HepG2 (cell line): Measurements from ENCODE around the gene RSL1D1. TPM values are rescaled to one million over a fixed set of nuclear protein-coding genes. Genes with fewer than 3 reads are reported as not detected.

Experiments used
- ETV5 ChIP-seq: IDR thresholded peaks from 2 replicates; pipeline ENCODE4 v1.6.1; 2018; ENCODE audit warnings: missing biosample characterization, missing genetic modification reagents, inconsistent platforms, borderline replicate concordance
- FOXJ3 ChIP-seq: sonication (generic); formaldehyde crosslinking; IDR thresholded peaks from 2 replicates; pipeline ENCODE4 v1.4.0; 2020; ENCODE audit warnings: missing genetic modification reagents, mild to moderate bottlenecking, borderline replicate concordance
- GATAD2A ChIP-seq: IDR thresholded peaks from 2 replicates; pipeline ENCODE4 v1.6.1; 2016
- HNRNPL ChIP-seq: fragments of 200-400 bp; formaldehyde crosslinking; IDR thresholded peaks from 2 replicates; pipeline ENCODE4 v1.6.1; 2017; ENCODE audit warnings: mild to moderate bottlenecking, low read depth, low read length
- HOXA3 ChIP-seq: sonication (generic); formaldehyde crosslinking; IDR thresholded peaks from 2 replicates; pipeline ENCODE4 v1.5.0; 2020; ENCODE audit warnings: missing genetic modification reagents
- SALL2 ChIP-seq: sonication (generic); formaldehyde crosslinking; IDR thresholded peaks from 2 replicates; pipeline ENCODE4 v1.8.1; 2023; ENCODE audit warnings: mild to moderate bottlenecking, missing genetic modification reagents, inconsistent platforms
- TCF7L2 ChIP-seq: IDR thresholded peaks from 2 replicates; pipeline ENCODE4 v1.6.1; 2011; ENCODE audit warnings: mild to moderate bottlenecking, low read depth, low read length, moderate library complexity
- ZEB1 ChIP-seq: IDR thresholded peaks from 2 replicates; pipeline ENCODE4 v1.6.1; 2012; ENCODE audit warnings: mild to moderate bottlenecking, low read depth, inconsistent platforms; ENCODE audit not compliant: insufficient replicate concordance
- ZKSCAN1 ChIP-seq: fragments of 150-350 bp; IDR thresholded peaks from 2 replicates; pipeline ENCODE4 v1.6.1; 2014; ENCODE audit warnings: low read length
- ZNF143 ChIP-seq: sonication (generic); formaldehyde crosslinking; IDR thresholded peaks from 2 replicates; pipeline ENCODE4 v1.4.0; 2020; ENCODE audit warnings: missing genetic modification reagents
- ZNF746 ChIP-seq: sonication (generic); formaldehyde crosslinking; IDR thresholded peaks from 2 replicates; pipeline ENCODE4 v1.8.0; 2022; ENCODE audit warnings: mild to moderate bottlenecking, missing genetic modification reagents
- ZNF75D ChIP-seq: sonication (generic); formaldehyde crosslinking; IDR thresholded peaks from 2 replicates; pipeline ENCODE4 v1.8.1; 2023; ENCODE audit warnings: missing genetic modification reagents, mild to moderate bottlenecking, borderline replicate concordance
- ZNF891 ChIP-seq: sonication (generic); formaldehyde crosslinking; IDR thresholded peaks from 2 replicates; pipeline ENCODE4 v1.5.0; 2020; ENCODE audit warnings: mild to moderate bottlenecking, missing genetic modification reagents
- polyA plus RNA-seq, 8 experiments: library from polyadenylated mRNA; depleted of rRNA in 3 of 8; stranded (reverse) in 7 of 8; unstranded in 1 of 8; fragments of >200 nt; fragmentation: Illumina TruSeq in 4 of 8; extraction: Trizol in 4 of 8; gene quantifications; 2 replicates each; pipeline versions ENCODE4 v1.2.1 to v1.2.3, GENCODE V29; 2011 to 2016; ENCODE audit warnings: low read depth in 4 of 8, missing spikeins in 1 of 8, mixed read lengths in 1 of 8; ENCODE audit not compliant: insufficient read depth in 1 of 8
- total RNA-seq, 5 experiments: library from RNA; depleted of rRNA; stranded (reverse); fragments of >200 nt; fragmentation: Illumina TruSeq; extraction: Trizol; gene quantifications; 2 replicates each; pipeline ENCODE4 v1.2.3, GENCODE V29; 2016; ENCODE audit warnings: low read depth in 1 of 5
- TF ChIP-seq, protein P1 (sequence below): sonication (generic); formaldehyde crosslinking; IDR thresholded peaks from 2 replicates; pipeline ENCODE4 v1.4.0; 2020; ENCODE audit warnings: missing genetic modification reagents, borderline replicate concordance
- TF ChIP-seq, protein P2 (sequence below): sonication (generic); formaldehyde crosslinking; IDR thresholded peaks from 2 replicates; pipeline ENCODE4 v1.8.1; 2022; ENCODE audit warnings: low read depth, mild to moderate bottlenecking, missing genetic modification reagents
- TF ChIP-seq, protein P3 (sequence below): sonication (generic); formaldehyde crosslinking; IDR thresholded peaks from 2 replicates; pipeline ENCODE4 v1.5.0; 2020; ENCODE audit warnings: mild to moderate bottlenecking, missing genetic modification reagents
- TF ChIP-seq, protein P4 (sequence below): sonication (generic); formaldehyde crosslinking; IDR thresholded peaks from 2 replicates; pipeline ENCODE4 v1.4.0; 2020; ENCODE audit warnings: low read depth, missing genetic modification reagents

RSL1D1 gene
- total and polyA plus RNA-seq, 2 of the 13 experiments (the other 11 are each of a cell fraction or from before 2014, with no cell fraction given), result 187 to 343 TPM

DNA sequence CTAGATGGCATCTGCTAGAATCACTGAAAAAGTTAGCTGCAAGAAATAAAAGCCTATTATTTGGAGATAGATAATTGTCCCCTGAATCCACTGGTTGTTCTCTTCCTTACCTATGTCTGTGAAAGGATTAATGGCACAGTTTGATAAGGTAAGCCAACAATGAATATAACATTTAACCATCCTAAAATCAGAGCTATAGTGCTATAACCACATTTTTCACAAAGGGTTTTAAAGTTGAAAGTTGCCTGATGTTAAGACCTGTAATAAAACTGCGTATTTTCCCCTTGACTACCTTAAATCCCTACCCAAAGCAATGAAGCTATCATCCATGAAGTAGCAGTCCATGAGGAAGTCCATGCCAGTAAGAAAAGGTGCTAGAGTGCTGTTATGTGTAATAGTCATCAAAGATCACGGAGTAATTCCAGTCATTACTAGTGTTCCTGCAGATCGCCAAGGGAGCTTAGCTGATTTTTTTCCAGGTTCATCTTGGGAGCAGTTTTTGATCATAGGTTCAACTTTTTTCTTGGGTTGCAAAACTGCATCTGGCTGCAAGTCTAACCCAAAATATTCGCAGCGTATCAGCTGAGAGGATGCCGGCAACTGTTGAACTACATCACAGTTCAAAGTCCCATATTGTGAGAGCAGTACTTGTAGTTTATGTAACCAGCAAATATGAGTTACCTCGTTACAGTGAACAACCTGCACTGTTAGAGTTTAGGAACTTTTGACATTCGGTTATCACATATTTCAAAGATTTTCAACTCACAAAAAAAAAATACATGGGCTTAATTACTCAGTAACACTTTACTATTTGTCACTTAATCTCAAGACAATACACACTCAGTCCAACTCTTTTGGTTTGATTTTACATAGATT is 18.2 kb upstream of the RSL1D1 start (continued):
- TF ChIP-seq, protein P1, sequence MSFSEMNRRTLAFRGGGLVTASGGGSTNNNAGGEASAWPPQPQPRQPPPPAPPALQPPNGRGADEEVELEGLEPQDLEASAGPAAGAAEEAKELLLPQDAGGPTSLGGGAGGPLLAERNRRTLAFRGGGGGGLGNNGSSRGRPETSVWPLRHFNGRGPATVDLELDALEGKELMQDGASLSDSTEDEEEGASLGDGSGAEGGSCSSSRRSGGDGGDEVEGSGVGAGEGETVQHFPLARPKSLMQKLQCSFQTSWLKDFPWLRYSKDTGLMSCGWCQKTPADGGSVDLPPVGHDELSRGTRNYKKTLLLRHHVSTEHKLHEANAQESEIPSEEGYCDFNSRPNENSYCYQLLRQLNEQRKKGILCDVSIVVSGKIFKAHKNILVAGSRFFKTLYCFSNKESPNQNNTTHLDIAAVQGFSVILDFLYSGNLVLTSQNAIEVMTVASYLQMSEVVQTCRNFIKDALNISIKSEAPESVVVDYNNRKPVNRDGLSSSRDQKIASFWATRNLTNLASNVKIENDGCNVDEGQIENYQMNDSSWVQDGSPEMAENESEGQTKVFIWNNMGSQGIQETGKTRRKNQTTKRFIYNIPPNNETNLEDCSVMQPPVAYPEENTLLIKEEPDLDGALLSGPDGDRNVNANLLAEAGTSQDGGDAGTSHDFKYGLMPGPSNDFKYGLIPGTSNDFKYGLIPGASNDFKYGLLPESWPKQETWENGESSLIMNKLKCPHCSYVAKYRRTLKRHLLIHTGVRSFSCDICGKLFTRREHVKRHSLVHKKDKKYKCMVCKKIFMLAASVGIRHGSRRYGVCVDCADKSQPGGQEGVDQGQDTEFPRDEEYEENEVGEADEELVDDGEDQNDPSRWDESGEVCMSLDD (CRISPR knock-in tag), result no peak
- TF ChIP-seq GATAD2A (CRISPR knock-in tag) (peak; percentile 91), ZNF75D (CRISPR knock-in tag) (no peak), ZKSCAN1 (no peak), FOXJ3 (CRISPR knock-in tag) (0 out of 2 replicates have a peak, but pooled peaks have one; percentile 56), ZNF891 (CRISPR knock-in tag) (no peak), HOXA3 (CRISPR knock-in tag) (peak; percentile 75), SALL2 (CRISPR knock-in tag) (peak; percentile 26; the same call in 1 of the 2 replicates), TCF7L2 (no peak), ETV5 (CRISPR knock-in tag) (peak; percentile 58; the same call in 1 of the 2 replicates), ZEB1 (peak; percentile 76), ZNF143 (no peak), HNRNPL (no peak), ZNF746 (no peak)
- TF ChIP-seq, protein P2, sequence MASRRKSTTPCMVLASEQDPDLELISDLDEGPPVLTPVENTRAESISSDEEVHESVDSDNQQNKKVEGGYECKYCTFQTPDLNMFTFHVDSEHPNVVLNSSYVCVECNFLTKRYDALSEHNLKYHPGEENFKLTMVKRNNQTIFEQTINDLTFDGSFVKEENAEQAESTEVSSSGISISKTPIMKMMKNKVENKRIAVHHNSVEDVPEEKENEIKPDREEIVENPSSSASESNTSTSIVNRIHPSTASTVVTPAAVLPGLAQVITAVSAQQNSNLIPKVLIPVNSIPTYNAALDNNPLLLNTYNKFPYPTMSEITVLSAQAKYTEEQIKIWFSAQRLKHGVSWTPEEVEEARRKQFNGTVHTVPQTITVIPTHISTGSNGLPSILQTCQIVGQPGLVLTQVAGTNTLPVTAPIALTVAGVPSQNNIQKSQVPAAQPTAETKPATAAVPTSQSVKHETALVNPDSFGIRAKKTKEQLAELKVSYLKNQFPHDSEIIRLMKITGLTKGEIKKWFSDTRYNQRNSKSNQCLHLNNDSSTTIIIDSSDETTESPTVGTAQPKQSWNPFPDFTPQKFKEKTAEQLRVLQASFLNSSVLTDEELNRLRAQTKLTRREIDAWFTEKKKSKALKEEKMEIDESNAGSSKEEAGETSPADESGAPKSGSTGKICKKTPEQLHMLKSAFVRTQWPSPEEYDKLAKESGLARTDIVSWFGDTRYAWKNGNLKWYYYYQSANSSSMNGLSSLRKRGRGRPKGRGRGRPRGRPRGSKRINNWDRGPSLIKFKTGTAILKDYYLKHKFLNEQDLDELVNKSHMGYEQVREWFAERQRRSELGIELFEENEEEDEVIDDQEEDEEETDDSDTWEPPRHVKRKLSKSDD (CRISPR knock-in tag), result peak; percentile 62; the same call in 1 of the 2 replicates
- TF ChIP-seq, protein P3, sequence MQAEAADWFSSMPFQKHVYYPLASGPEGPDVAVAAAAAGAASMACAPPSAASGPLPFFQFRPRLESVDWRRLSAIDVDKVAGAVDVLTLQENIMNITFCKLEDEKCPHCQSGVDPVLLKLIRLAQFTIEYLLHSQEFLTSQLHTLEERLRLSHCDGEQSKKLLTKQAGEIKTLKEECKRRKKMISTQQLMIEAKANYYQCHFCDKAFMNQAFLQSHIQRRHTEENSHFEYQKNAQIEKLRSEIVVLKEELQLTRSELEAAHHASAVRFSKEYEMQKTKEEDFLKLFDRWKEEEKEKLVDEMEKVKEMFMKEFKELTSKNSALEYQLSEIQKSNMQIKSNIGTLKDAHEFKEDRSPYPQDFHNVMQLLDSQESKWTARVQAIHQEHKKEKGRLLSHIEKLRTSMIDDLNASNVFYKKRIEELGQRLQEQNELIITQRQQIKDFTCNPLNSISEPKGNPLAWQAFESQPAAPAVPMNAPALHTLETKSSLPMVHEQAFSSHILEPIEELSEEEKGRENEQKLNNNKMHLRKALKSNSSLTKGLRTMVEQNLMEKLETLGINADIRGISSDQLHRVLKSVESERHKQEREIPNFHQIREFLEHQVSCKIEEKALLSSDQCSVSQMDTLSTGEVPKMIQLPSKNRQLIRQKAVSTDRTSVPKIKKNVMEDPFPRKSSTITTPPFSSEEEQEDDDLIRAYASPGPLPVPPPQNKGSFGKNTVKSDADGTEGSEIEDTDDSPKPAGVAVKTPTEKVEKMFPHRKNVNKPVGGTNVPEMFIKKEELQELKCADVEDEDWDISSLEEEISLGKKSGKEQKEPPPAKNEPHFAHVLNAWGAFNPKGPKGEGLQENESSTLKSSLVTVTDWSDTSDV (CRISPR knock-in tag), result no peak
- TF ChIP-seq, protein P4, sequence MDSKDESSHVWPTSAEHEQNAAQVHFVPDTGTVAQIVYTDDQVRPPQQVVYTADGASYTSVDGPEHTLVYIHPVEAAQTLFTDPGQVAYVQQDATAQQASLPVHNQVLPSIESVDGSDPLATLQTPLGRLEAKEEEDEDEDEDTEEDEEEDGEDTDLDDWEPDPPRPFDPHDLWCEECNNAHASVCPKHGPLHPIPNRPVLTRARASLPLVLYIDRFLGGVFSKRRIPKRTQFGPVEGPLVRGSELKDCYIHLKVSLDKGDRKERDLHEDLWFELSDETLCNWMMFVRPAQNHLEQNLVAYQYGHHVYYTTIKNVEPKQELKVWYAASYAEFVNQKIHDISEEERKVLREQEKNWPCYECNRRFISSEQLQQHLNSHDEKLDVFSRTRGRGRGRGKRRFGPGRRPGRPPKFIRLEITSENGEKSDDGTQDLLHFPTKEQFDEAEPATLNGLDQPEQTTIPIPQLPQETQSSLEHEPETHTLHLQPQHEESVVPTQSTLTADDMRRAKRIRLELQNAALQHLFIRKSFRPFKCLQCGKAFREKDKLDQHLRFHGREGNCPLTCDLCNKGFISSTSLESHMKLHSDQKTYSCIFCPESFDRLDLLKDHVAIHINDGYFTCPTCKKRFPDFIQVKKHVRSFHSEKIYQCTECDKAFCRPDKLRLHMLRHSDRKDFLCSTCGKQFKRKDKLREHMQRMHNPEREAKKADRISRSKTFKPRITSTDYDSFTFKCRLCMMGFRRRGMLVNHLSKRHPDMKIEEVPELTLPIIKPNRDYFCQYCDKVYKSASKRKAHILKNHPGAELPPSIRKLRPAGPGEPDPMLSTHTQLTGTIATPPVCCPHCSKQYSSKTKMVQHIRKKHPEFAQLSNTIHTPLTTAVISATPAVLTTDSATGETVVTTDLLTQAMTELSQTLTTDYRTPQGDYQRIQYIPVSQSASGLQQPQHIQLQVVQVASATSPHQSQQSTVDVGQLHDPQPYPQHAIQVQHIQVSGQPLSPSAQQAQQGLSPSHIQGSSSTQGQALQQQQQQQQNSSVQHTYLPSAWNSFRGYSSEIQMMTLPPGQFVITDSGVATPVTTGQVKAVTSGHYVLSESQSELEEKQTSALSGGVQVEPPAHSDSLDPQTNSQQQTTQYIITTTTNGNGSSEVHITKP (CRISPR knock-in tag), result no peak
